NCI-H345 treated with DMSO at 0.1 percent for 48 hours (cell line): ENCODE data around the gene KIAA0930.

ENCODE experiments used
- DNase-seq: peaks from one replicate; lab custom pipeline; 2025; ENCODE audit not compliant: unreplicated experiment; lab: John Stamatoyannopoulos, UW

KIAA0930 gene

DNA sequence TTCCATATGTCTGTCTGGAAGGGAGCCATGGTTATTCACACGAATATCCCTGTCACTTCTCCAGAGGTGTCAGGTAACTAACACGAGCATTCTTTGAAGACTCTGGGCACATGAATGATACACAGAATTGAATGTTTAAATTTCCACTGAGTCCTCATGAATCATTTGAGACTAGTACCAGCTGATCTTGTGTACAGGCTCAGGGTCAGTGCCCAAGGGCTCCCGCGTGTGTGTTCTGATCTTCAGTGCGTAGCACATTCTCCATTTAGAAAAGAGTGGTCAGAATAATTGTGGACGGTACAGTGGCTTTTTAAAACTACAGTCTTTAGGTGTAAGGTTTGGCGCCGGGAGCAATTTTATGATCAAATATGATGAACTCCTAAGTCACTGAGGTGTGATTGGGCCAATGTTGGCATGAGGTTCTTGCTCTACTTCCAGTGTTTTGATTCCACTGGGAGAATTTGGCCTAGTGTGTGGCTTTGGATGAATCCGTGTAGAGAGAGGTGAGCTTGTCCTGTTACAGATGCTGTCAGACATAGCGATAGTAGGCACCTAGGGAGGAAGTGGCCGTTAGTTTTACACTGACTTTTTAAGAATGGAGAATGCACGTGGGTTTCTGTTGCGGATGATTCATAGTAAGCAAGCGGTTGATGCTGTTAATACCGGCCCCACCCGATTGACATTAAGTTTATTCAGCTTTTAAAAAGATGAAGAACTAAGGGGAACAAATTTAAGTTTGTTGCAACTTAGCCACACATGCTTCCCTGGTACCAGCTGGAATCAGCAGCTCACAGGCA, 54.8 kb downstream of the KIAA0930 start:
- DNase-seq, result no peak

DNA sequence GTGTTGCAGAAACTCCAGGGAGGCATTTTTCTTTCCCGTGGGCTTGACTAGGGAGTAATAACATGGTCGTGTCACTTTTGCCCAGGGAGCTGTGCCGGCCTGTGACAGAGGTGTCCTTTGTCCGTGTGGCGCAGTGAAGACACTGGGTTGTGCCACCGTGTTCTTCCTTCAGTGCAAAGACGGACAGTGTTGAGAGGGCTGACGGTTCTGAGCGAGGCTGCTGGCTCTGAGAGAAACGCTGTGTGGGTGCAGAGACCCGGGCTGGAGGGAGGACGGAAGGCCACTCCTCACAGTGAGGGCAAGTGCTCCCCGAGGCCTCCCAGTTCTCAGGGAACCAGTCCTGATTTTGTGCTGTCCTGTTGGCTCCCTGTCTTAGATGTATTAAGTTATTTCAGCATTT, 56.7 kb downstream of the KIAA0930 start:
- no peak for DNase-seq

DNA sequence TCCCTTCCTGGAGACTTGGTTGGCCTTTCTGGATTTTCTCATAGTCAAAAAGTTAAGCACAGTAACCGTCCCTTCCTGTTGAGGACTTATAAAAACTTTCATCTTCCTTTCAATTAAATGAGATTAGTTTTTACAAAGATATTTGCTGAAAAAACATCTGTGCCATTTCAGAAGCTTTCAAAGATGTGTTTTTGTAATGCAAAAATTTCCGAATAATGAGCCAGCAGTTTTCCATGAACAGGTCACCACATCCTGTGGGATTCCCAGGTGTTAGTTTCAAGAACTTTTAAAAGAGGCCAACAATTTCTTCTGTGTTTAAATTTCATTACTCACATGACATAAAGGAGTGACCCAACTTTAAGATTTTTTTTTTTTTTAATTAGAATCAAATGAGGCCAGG, 58.9 kb downstream of the KIAA0930 start:
- DNase-seq, result no peak

DNA sequence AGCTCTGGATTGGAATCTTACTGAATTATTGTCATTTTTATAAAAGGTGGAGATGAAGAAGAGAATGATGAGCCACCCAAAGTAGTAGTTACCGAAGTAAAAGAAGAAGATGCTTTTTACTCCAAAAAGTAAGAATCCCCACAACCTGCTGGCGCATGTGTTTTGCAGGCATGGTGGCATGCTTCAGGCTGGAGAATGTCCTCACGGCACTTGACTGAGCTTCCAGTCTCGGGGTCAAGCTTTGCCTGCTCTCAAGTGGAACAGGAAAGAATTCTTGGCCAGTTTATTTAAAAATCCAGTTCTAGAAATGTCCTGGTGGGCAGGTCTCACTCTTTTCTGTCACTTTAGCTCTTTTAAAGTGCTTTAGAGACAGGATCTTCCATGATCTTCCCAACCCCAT, 59.5 kb downstream of the KIAA0930 start:
- no peak for DNase-seq

DNA sequence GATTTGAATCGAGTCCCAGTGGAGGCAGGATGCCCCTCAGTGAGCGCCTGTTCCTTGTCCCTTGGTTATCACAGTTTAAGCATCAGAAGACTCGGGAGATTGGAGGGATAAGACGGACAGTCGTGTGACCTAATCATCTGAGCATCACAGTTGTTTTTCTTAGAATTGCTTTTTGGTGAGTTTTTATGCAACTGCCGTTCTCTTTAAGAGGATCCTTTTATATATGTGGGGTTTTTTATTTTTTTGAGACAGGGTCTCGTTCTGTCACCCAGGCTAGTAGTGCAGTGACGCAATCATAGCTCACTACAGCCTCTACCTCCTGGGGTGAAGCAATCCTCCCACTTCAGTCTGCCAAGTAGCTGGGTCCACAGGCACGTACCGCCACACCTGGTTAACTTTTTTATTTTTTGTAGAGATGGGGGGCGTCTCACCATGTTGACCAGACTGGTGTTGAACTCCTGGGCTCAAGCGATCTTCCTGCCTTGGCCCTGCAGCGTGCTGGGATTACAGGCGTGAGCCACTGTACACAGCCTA, 60.5 kb downstream of the KIAA0930 start:
- DNase-seq, result no peak

DNA sequence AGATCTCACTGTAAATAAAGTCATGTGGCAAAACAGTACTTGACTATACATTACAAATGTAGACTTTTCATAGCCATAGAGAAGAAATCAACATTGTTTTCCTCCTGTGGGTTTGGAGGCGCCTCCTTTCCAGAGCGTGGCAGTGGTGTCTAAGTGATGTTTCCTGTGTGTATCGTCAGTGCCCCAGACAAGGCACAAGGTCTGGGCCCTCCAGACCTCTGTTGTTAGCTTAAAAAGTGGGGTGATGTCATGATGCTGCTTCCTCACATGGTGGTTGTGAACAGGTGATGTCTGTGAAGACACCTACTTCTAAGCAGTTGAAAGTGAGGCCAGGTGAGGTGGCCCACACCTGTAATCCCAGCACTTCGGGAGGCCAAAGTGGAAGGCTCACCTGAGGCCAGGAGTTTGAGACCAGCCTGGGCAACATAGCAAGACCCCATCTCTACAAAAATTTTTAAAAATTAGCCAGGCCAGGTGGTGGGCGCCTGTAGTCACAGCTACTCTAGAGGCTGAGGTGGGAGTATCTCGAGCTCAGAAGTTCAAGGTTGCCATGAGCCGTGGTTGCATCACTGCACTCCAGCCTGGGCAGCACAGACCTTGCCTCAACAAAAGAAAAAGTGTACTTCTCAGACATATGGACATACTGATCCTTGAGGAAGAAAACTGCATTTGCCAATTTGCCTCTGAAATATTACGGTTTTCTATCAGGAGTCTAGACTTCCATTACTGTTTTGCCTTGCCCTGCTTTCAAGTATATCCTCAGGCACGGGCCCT, 61.2 kb downstream of the KIAA0930 start:
- no peak for DNase-seq

DNA sequence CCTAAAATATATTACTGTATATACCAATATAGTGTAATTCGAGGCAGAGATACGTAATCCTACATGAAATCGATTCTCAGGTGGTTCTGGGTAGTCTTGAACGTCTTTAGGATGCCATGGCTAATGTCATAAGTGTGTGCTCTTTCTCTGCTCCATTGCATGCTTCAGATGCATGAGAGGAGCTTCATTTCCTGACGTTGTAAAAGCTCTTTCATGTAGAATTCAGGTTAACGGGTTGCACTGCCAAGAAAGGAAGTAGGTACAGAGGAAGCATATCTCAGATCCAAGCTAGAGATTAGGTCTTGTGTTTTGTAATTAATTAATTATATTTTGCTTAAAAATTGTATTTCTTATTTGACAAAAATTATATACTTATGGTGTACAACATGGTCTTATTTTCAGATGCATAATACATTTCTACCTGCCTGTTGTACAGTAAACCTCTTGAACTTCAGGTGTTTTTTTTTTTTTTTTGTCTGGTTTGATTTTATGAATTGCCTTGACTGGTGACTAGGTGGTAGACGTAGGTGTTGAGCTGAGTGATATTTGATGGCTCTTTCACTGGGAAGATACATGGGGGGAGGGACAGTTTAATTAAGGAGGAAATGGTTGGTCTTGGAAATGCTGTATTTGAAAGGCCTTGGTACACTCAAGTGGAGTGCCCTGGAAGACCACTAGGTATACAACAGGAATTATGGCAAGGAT, 67.7 kb downstream of the KIAA0930 start:
- no peak for DNase-seq

DNA sequence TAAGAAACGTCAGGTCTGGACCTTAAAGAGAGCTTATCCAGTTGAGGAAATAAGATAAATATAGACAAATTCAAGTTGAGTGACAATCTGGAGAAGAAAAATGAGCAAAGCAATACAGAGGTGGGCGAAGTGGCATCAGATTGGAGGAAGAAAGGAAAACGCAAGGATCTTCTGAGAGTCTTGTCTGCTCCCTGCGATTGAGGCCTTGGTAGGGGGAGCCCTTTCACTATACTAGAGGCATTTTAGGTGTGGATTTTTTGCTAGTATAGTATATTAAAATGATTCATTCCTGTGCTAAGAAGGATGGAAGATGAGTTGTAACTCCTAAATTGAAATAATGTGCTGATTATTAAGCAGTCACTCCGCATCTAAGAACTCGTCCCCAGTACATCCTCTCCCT, 68.9 kb downstream of the KIAA0930 start:
- no peak for DNase-seq

DNA sequence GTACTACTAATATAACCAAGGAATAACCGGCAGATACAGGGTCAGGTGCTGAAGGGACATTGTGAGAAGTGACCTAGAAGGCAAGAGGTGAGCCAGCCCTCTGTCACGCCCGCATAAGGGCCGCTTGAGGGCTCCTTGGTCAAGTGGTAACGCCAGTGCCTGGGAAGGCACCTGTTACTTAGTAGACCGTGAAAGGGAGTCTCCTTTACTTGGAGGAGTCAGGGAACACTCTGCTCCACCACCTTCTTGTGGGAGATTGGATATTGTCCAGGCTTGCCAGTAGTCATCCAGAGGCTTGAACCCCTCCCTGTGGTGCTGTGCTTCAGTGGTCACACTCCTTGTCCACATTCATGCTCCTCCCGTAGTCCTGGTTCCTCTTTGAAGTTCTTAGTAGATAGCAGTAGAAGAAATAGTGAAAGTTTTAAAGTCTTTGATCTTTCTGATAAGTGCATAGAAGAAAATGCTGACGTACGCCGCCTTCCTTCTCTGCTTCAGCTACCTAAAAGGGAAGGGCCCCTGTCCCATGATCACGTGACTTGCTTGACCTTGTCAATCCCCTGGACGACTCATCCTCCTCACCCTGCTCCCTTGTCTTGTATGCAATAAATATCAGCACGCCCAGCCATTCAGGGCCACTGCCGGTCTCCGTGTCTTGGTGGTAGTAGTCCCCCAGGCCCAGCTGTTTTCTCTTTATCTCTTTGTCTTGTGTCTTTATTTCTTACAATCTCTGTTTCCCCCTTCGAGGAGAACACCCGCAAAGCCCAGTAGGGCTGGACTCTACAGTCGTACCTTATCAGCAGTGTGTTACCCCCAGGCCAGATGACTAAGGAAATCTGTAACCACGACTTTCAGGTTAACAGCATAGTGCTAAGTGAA, 70.9 kb downstream of the KIAA0930 start:
- DNase-seq, result no peak

DNA sequence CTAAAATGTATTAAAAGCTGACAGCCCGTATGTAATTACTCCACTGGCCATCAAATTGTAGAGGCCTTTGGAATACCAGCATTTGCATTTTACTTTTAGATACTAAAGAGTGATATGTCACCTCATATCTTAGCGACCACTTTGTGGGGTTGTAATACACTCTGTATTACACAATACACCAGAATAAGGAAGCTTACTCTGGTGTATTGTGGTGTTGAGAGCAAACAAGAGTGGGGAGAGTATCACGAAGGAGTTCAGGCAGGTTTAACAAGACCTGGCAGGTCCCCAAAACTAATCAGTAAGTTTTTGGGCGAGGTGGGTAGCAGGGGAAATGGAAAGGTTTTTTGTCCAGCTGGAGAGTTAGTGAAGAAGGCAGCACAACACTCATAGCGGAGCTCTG, 73.8 kb downstream of the KIAA0930 start:
- DNase-seq, result no peak

DNA sequence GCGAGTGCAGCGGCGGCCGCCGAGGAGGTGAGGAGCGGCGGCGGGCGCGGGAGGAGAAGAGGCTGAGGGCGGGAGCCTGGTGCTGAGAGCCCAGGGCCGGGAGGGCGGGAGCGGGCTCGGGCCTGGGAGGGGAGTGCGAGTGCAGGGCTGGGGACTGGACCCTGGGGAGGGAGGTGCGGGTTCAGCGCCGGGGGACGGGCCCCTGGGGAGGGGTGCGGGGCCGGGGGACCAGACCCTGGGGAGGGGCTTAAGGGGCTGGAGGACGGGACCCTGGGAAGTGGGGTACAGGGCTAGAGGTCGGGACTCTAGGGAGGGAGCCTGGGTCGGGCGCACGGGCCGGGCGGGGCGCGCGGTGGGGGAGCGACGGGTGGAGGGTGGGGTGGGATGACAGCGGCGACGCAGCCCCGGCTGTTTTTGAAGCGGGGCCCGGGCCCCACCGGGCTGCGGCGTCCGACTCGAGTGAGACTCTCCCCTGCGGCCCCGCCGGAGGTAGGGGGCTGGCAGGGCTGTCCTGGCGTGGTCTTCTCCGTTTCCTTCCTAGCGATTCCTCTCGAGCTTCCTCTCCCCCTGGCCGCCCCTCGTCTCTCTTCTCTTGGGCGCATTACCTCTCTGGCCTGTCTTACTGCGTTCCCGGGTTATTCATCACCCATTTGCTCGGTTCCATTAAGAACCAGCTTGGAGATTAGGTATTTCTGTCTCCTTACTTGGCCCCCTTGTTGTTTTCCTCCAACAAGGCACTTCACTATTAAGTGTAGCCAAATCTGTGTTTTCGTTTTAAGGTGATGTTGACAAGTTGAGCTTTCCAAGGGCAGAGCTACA, 76.2 kb downstream of the KIAA0930 start:
- DNase-seq, result no peak

DNA sequence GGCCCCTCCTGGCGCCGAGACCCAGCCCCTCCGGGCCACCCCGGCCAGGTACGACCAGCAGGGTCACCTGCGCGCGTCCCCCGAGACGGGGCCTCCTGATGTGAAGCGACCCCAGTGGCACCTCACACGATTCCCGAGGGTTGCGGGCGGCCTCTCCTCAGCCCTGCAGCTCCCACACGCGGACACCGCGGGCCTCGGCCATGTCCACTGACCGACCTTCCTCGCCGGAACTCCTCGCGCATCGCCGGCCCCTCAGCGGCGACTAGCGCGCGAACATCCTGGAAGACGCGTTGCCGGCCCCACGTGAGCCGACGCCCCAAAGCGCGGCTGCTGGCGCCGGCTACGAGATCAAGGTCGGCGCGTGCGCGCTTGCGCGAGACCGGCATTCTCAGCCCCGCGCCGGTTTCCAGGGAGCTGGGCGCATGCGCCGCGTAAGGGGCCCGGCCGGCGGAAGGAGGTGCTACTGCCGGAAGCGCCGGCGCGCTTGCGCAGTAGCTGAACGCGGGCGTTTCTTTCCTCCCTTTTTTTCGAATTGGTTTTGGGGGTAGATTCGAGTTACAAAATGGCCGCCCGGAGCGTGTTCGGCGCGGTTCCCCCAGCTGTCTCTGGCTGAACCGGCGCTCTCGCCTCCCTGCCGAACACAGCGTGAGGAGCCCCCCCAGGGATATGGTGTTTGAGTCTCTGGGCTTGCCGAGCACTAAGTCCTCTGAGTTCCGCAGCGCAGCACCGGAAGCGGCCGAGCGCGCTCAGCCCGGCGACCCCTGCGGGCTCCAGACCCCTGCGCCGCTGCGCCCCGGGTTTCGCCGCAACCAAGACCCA, 77.0 kb downstream of the KIAA0930 start, which contains the start of gene NUP50:
Gene NUP50 (plus strand): TSS at position 475 of the 819 bp plus-strand sequence. CDS start 4,253 bp downstream, outside the sequence.
- DNase-seq, result peak; percentile 88

DNA sequence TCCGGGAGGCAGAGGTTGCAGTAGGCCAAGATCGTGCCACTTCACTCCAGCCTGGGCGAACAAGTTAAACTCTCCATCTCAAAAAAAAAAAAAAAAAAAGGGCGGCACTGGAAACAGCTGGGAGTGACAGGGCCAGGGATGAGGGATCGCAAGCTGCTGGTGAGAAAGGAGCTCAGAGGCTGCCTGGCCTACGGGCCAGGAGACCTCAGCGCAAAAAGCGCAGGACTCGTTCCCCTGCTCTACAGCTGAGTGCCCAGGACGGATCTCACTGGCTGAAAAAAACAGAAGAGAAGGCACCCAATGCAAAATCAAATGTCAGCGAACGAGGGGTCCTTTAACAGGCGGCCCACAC, 77.6 kb downstream of the KIAA0930 start:
- DNase-seq, result no peak

DNA sequence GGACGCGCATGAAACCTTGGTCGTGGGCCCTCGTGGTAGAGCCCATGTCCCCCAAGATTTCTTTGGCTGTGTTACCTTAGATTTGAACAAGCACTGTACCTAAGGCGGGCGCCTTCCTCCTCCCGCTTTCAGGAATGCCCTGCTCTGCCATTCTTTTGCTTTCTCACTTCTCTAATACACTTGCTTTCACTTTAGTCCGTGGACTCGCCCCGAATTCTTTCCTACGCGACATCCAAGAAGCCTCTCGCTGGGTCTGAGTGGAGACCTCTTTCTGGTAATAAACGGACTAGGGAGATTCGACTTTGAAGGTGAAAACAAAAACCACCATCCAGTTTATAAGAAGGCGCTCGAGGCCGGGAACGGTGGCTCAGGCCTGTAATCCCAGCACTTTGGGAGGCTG, 78.2 kb downstream of the KIAA0930 start:
- no peak for DNase-seq

DNA sequence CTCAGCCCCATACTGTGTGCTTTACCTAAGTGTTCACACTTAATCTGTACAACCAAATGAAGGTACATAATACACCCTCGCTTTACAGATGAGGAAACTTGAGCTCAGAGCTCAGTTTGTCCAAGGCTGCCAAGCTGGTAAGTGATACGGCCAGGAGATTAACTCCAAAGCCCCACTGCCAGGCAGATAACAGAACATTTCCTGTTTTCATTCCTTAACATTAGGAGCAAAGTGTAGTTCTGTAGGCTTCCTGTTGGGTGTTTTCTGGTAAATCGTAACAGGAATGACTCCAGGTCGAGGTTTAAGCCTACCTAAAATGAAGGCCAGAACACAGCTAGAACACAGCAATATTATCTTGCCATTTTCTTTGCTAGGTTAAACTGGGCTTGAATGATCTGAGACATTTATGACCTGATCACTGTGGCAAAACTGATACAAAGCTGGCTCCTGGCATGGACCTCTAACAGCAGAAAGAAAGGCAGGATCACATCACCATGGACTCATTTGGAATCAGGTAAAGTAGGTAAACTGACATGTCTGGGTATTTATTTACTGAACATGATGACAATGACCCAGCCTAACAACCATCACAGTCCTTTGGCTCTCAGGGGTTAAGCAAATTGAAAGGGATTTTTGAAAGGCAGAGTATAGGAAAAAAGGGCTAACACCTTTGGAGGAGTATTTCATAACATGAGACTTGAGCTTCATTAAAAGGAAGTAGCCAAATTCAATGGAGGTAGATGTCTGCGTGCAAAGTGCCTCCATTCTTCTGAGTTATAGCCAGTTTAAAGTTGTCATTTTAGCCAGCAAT, 80.8 kb downstream of the KIAA0930 start:
- no peak for DNase-seq

DNA sequence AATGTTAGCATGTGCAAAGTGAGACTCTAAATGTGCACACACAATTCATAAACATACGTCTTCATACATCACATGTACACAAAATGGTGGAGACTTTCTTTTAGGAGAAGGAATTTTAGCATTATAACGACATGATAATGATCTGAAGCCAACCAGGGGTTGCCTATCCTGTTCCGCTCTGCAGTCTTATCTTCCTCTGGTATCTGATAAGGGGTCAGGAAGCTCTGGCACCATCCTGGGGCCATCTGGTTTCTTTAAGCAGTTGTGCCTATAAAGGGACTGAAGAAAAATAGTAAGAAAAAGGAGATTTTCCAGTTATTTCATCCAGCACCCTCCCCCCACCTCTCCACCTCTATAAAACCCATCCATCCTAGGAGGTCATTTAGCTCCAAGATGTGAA, 82.8 kb downstream of the KIAA0930 start:
- DNase-seq, result no peak

DNA sequence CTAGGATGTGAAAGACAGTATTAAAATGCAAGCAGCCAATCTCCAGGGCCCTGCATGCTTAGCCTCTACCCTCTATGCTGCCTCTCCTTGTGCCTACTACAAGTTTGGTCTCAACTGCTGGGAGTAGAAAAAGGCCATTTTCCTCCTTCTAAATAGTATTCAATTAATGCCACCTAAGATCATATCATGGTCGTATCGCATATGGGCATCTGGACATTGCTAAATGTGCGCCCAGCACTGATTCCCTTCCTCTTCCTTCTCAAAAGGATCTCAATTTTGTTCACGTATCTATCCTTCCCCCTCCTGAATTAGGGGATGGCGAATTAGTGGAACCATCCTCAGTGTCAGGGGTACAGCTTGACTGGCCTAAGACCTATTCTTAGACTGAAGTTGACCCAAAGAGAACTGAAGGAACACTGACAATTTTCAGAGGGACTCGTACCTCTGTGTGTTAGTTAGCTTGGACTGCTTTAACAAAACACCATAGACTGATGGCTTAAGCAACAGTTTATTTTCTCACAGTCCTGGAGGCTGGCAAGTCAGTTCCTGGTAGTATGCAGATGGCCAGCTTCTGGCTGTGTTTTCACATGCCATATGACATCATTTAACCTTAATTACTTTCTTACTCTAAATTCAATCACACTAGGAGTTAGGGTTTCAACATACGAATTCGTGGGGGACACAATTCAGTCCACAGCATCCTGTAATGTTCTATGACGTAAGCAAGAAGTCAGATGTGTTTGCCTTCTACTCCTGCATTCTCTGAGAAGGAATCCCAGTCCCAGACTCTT, 85.4 kb downstream of the KIAA0930 start:
- DNase-seq, result no peak
